SK-N-SH (cell line): ENCODE results near the gene ASCC1. TPM values are rescaled to one million over a fixed set of nuclear protein-coding genes. Genes with fewer than 3 reads are reported as not detected.

ENCODE experiments used
- CTCF ChIA-PET: fragments of 300-600, 350-600 bp; formaldehyde crosslinking; extraction: SDS; loops from one replicate; lab custom pipeline; 2021; lab: Yijun Ruan, JAX
- POLR2A ChIA-PET: fragments of 350-600 bp; sonication (Branson Sonifier 250); formaldehyde crosslinking; extraction: SDS; loops from one replicate; lab custom pipeline; 2020; ENCODE audit warnings: antibody characterized with exemption, inconsistent platforms; lab: Yijun Ruan, JAX
- DNase-seq: peaks from one replicate; pipeline ENCODE4 v3.0.0; 2012
- H2AFZ ChIP-seq: fragments of 200-600 bp; sonication (generic); 2 replicates; pipeline ENCODE4 v1.8.1; 2016; ENCODE audit warnings: antibody characterized with exemption, mild to moderate bottlenecking, low read depth
- H3F3A ChIP-seq: fragments of 200-600 bp; sonication (generic); replicated peaks from 2 replicates; pipeline ENCODE3; 2016; ENCODE audit warnings: antibody characterized with exemption, mild to moderate bottlenecking; ENCODE audit not compliant: insufficient read depth
- H3K27ac ChIP-seq, 2 experiments: fragments of 200-500 bp in 1 of 2; fragments of 200-600 bp in 1 of 2; sonication (Bioruptor generic) in 1 of 2; sonication (generic), shearing (Covaris generic) in 1 of 2; 2 replicates each; pipeline versions ENCODE4 v1.5.1 to v1.6.1; 2014 to 2016; ENCODE audit warnings: low read depth in 2 of 2, inconsistent platforms in 1 of 2, low read length in 1 of 2, mild to moderate bottlenecking in 1 of 2, mixed read lengths in 1 of 2
- H3K27me3 ChIP-seq: fragments of 200-600 bp; sonication (generic), shearing (Covaris generic); 2 replicates; pipeline ENCODE4 v1.6.1; 2016; ENCODE audit warnings: mixed run types; ENCODE audit not compliant: insufficient read depth
- H3K36me3 ChIP-seq, 2 experiments: fragments of 200-500 bp in 1 of 2; fragments of 200-600 bp in 1 of 2; sonication (Bioruptor generic) in 1 of 2; sonication (generic) in 1 of 2; replicated peaks in 1 of 2; 2 replicates each; pipeline versions ENCODE3 to v1.5.1; 2014 to 2016; ENCODE audit warnings: low read length in 1 of 2, mild to moderate bottlenecking in 1 of 2; ENCODE audit not compliant: insufficient read depth in 2 of 2, control insufficient read depth in 1 of 2
- H3K4me1 ChIP-seq, 2 experiments: fragments of 200-500 bp in 1 of 2; fragments of 200-600 bp in 1 of 2; sonication (Bioruptor generic) in 1 of 2; sonication (generic), shearing (Covaris generic) in 1 of 2; 2 replicates each; pipeline versions ENCODE4 v1.5.1 to v1.6.1; 2014 to 2016; ENCODE audit warnings: low read depth in 1 of 2, low read length in 1 of 2, mixed run types in 1 of 2; ENCODE audit not compliant: insufficient read depth in 2 of 2, control insufficient read depth in 1 of 2
- H3K4me2 ChIP-seq: fragments of 200-600 bp; sonication (generic), shearing (Covaris generic); 2 replicates; pipeline ENCODE4 v1.6.1; 2017; ENCODE audit warnings: mixed run types
- H3K4me3 ChIP-seq, 2 experiments: fragments of 200-500 bp in 1 of 2; fragments of 200-600 bp in 1 of 2; sonication (Bioruptor generic) in 1 of 2; sonication (generic), shearing (Covaris generic) in 1 of 2; 2 replicates each; pipeline versions ENCODE4 v1.5.1 to v1.8.1; 2014 to 2016; ENCODE audit warnings: low read depth in 2 of 2, inconsistent platforms in 1 of 2, low read length in 1 of 2, mild to moderate bottlenecking in 1 of 2, mixed read lengths in 1 of 2, moderate library complexity in 1 of 2
- H3K79me2 ChIP-seq: fragments of 200-600 bp; sonication (generic); 2 replicates; pipeline ENCODE4 v1.8.1; 2017; ENCODE audit warnings: mild to moderate bottlenecking; ENCODE audit not compliant: insufficient read depth
- H3K9ac ChIP-seq: fragments of 200-600 bp; sonication (generic); 2 replicates; pipeline ENCODE4 v1.6.1; 2017; ENCODE audit warnings: mixed run types
- H3K9me2 ChIP-seq: fragments of 200-600 bp; sonication (generic); 2 replicates; pipeline ENCODE4 v1.6.1; 2017; ENCODE audit warnings: mixed run types
- H3K9me3 ChIP-seq: fragments of 200-600 bp; sonication (generic); 2 replicates; pipeline ENCODE4 v1.6.1; 2017; ENCODE audit warnings: mixed run types, mild to moderate bottlenecking, moderate library complexity
- H4K20me1 ChIP-seq: fragments of 200-600 bp; sonication (generic); 2 replicates; pipeline ENCODE4 v1.6.1; 2017; ENCODE audit warnings: mild to moderate bottlenecking, mixed run types; ENCODE audit not compliant: insufficient read depth
- CHD2 ChIP-seq: fragments of 150-350 bp; IDR thresholded peaks from 2 replicates; pipeline ENCODE4 v1.6.1; 2018; ENCODE audit warnings: low read length; ENCODE audit not compliant: partially characterized antibody
- CTCF ChIP-seq: fragments of 200-600 bp; sonication (generic); IDR thresholded peaks from 2 replicates; pipeline ENCODE4 v1.6.1; 2017; ENCODE audit warnings: antibody characterized with exemption, mild to moderate bottlenecking, moderate library complexity
- EP300 ChIP-seq, 2 experiments: IDR thresholded peaks; 2 replicates each; pipeline versions ENCODE4 v1.4.0 to v1.6.1; 2012; ENCODE audit warnings: borderline replicate concordance in 1 of 2, low read depth in 1 of 2, low read length in 1 of 2
- EZH2phosphoT487 ChIP-seq: fragments of 200-600 bp; sonication (generic); IDR thresholded peaks from 2 replicates; pipeline ENCODE4 v1.6.1; 2017; ENCODE audit warnings: low read depth, mixed run types, mild to moderate bottlenecking, antibody characterized with exemption, moderate library complexity, borderline replicate concordance
- FOXM1 ChIP-seq: IDR thresholded peaks from 2 replicates; pipeline ENCODE4 v1.4.0; 2012; ENCODE audit warnings: low read depth, mild to moderate bottlenecking
- GABPA ChIP-seq: IDR thresholded peaks from 2 replicates; pipeline ENCODE4 v1.4.0; 2012; ENCODE audit warnings: low read depth, mild to moderate bottlenecking
- JUND ChIP-seq: IDR thresholded peaks from 2 replicates; pipeline ENCODE4 v1.4.0; 2012
- MEF2A ChIP-seq: IDR thresholded peaks from 2 replicates; pipeline ENCODE4 v1.4.0; 2012; ENCODE audit warnings: low read depth, borderline replicate concordance
- MXI1 ChIP-seq: IDR thresholded peaks from 2 replicates; pipeline ENCODE4 v1.6.1; 2012; ENCODE audit warnings: mild to moderate bottlenecking, low read depth, low read length, improper control_type of control experiment
- PBX3 ChIP-seq: IDR thresholded peaks from 2 replicates; pipeline ENCODE4; 2012
- POLR2AphosphoS5 ChIP-seq: IDR thresholded peaks from 2 replicates; pipeline ENCODE4 v1.6.1; 2012; ENCODE audit warnings: low read depth, low read length
- RAD21 ChIP-seq: IDR thresholded peaks from 2 replicates; pipeline ENCODE4 v1.6.1; 2012; ENCODE audit warnings: mild to moderate bottlenecking, low read length
- RCOR1 ChIP-seq: fragments of 150-350 bp; IDR thresholded peaks from 2 replicates; pipeline ENCODE4 v1.6.1; 2017; ENCODE audit warnings: antibody characterized with exemption, low read length
- REST ChIP-seq: IDR thresholded peaks from 2 replicates; pipeline ENCODE4 v1.6.1; 2012; ENCODE audit warnings: mild to moderate bottlenecking, low read depth, low read length, moderate library complexity
- RXRA ChIP-seq: IDR thresholded peaks from 2 replicates; pipeline ENCODE4 v1.4.0; 2012; ENCODE audit warnings: low read depth, mild to moderate bottlenecking, borderline replicate concordance
- TAF1 ChIP-seq: IDR thresholded peaks from 2 replicates; pipeline ENCODE4 v1.6.1; 2012; ENCODE audit warnings: low read depth, mild to moderate bottlenecking, low read length, moderate library complexity, borderline replicate concordance
- TCF12 ChIP-seq: IDR thresholded peaks from 2 replicates; pipeline ENCODE4 v1.4.0; 2012
- TEAD4 ChIP-seq: IDR thresholded peaks from 2 replicates; pipeline ENCODE4 v1.4.0; 2012; ENCODE audit warnings: mild to moderate bottlenecking, borderline replicate concordance; ENCODE audit not compliant: insufficient read depth
- WGBS: methylation state at CpG from one replicate; pipeline ENCODE4 v1.1.6; 2017; ENCODE audit warnings: low lambda C conversion rate; 5-methylcytosine and 5-hydroxymethylcytosine counted together
- polyA plus RNA-seq, 3 experiments: library from polyadenylated mRNA; depleted of rRNA; stranded (reverse); fragments of >200 nt; gene quantifications; 2 replicates each; pipeline ENCODE4 v1.2.3, GENCODE V29; 2012

The ASCC1 gene
- polyA plus RNA-seq, 1 of the 3 experiments (the other 2 are of a cell fraction), result 15.0 TPM

GRCh38 chr10:72177454-72177853 is 38.6 kb downstream of the ASCC1 start:
- Histone ChIP-seq H3K4me1 (peaks cover 12 to 32% of the 10 kb centered on the region in 2 experiments), H4K20me1 (no peaks in the 10 kb centered on the region), H3K9me3 (no peaks in the 10 kb centered on the region), H3K9me2 (no peaks in the 10 kb centered on the region), H3K36me3 (peaks cover 10 to 30% of the 10 kb centered on the region in 2 experiments), H3K9ac (no peak overlapping the region), H3F3A (peaks cover 30% of the 10 kb centered on the region), H3K4me3 (no peak overlapping the region), H3K4me2 (no peak overlapping the region), H3K27ac (no peak overlapping the region), H2AFZ (no peak overlapping the region), H3K79me2 (no peaks in the 10 kb centered on the region), H3K27me3 (no peaks in the 10 kb centered on the region)
- POLR2A ChIA-PET, result no interaction called here
- TF ChIP-seq GABPA (no peak), EZH2phosphoT487 (no peak), RXRA (no peak), MXI1 (no peak), CHD2 (no peak), RAD21 (no peak), TEAD4 (no peak), EP300 (IDR thresholded peaks at IDR 0.05; ENCODE audit: borderline replicate concordance in 1 of 2, low read depth in 1 of 2, low read length in 1 of 2) (no peak), PBX3 (no peak), REST (no peak), MEF2A (no peak), CTCF (no peak), RCOR1 (no peak), POLR2AphosphoS5 (no peak), TAF1 (no peak), TCF12 (no peak), FOXM1 (no peak), JUND (no peak)
- 96% methylated on average over 2 of the region's 2 CpGs for WGBS
- no peak for DNase-seq
- CTCF ChIA-PET, result interaction anchor here (2.0 kb wide), 1 partner anchor 129 kb away, joined by 4 read pairs; no protein-coding TSS in a partner anchor
